Renal cortical epithelial cell (primary cell): ENCODE measurements around the gene DNPEP. TPM values are rescaled to one million over a fixed set of nuclear protein-coding genes. Genes with fewer than 3 reads are reported as not detected.
"Not testable (repeated sequence)": the region's sequence is repeated elsewhere in the genome, so short reads cannot be mapped to it uniquely, and the experiment has no call there.

Experiments
- DNase-seq: peaks from one replicate; pipeline ENCODE4 v3.0.0-alpha.2; 2011; ENCODE audit warnings: low read depth
- total RNA-seq: library from RNA; depleted of rRNA; stranded (reverse); fragments of >200 nt; gene quantifications from 2 replicates; pipeline ENCODE4 v1.2.3, GENCODE V29; 2014

DNPEP gene
- total RNA-seq, 1 donor from 2014 or later, result 53.1 TPM

DNA sequence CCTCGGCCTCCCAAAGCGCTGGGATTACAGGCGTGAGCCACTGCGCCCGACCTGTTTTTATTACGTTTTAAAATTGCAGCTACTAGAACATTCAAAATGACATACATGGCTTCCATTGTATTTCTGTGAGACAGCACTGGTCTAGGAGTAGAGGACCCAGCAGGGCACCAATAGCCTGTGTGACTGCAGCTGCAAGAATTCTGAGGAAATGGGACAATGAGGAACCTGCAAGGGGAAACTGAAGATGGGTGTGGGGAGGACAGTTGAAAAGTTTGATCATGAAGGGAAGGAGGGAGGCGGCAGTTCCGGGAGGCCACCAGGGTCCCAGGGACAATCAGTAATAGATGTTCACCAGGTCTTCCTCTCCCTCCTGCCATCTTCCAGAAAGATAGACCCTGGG is 13.9 kb upstream of the DNPEP start:
- no peak for DNase-seq

DNA sequence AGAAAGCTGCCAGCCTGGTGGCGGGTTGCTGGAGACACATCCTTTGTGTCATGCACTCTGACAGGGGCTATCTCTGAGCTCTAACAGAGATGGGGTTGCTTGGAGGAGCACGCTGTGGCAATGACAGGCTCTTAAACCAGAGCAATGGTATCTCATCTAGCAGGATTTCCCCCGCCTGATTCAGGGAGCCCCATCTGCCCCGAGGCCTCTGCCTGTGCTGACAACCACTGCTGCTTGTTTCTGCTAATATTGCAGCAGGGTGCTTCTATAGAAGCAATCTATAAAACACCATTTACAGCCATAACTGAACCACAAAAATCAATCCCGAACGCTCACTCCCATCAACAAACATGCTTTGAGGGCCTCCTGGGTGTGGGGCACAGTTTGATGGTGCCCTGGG is 12.8 kb upstream of the DNPEP start:
- DNase-seq, result no peak

DNA sequence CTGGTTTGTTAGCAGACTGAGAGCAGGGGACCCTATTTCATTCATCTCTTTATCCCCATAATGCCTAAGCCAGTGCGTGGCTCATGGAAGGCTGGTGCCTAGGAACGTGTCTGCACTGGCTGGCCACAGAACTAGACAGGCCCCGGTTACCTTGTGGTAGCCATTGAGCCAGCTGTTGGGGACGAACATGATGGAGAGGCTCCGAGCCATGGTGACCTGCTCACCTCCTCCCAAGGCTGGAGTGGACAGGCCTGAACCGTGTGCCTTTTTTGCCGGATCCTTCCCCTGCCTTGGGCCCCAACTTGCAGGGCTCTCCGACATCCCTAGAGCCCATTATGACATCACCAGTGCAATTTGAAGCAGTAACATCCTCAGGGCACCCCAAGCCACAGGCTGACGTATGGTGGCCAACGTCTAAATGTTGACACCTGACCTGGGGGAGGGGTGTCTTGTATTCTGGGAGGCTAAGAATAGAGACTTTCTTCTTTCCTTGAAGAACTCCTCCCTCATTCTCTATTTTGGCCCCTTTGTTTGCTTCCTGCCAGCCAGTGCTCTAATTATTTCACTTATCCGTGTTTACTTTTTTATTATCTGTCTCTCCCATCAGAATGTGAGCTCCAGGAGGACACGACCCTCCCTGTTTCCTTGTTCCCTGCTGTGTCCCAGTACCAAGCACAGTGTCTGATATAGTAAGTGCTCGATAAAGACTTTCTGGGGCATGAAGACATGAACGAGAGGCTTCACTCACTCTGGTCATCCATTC is 12.2 kb upstream of the DNPEP start:
- DNase-seq, result no peak

DNA sequence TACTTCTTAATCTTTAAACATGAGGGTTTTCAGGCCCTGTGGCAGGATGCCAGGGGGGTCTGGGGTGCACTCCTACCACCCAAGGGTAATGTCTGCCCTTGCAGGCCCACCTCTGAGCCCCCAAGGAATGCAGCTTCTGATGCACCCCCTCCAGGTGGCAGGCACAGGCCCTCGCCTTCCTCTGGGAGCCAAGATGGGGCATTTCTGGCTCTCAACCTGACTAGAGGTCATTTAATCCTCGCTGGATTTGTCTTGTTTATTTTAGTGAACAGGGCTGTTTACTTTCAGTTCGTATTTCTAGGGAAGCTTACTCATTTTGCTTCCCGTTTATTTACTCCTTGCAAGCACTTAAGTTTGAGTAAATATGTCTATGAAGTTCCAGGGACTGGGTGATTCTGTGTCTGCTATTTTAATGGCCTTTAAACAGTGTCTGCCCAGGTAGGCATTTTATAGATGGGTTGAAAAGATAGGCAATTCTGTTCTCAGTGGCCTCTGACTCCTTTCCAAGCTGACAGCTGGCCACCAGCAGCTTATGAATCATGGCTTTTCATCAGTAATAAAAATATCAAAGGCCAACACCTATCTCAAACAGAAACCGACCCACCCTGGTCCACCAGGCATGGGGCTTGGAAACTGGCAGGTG is 11.1 kb upstream of the DNPEP start:
- DNase-seq, result no peak

DNA sequence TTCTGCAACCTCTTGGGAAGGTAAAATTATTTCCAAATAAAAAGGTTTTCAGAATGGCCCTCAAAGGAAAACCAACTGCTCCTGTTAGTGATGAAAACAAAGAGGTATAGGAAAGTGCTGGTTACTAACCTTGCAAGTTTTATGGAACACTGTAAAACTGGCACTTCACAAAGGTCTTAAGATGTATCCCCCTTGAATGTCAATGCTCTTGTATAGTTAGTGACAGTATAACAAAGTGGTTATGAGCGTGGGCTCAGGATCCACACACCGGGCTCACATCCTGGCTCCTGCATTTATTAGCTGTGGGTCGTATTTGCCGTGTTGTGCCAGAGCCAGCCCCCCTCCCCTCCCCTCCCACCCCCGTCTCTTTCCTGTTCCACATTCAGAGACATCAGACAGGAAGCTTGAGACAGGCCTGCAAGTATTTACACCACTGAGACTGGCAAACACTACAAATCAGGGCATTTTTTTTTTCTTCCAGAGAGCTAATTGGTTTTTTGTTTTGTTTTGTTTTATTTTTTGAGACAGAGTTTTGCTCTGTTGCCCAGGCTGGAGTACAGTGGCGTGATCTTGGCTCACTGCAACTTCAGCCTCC is 9.2 kb upstream of the DNPEP start:
- no peak for DNase-seq

DNA sequence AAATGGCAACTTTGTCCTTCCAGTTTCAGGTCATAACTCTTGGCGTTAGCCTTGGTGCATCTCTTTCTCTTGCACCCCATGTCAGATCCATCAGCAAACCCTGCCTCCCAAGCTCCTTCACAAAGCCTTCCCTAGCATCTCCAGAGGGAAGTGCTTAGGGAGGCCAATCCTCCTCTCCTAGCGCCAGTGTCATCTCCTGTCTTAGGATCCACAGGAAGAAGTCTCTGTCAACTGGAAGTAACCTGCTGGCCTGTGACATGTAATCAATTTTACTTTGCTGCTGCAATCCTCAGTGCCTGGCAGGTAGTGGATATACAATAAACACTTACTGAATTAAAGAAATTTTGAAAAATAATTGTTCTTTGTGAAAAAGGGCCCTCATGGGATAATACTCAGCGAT is 7.9 kb upstream of the DNPEP start:
- DNase-seq, result no peak

DNA sequence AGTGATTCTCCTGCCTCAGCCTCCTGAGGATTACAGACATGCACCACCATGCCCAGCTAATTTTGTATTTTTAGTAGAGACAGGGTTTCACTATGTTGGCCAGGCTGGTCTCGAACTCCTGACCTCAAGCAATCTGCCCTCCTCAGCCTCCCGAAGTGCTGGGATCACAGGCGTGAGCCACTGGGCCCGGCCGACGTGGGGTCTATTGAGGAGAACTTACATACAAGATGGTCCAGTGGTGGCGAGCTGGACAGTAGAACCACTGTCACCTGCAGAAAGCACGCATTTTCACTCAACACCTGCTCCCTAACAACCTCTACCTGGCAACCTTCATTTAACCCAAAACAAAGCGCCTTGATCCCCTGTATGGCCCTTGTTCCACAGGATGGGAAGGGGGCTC is 7.3 kb upstream of the DNPEP start:
- not testable (repeated sequence) for DNase-seq

DNA sequence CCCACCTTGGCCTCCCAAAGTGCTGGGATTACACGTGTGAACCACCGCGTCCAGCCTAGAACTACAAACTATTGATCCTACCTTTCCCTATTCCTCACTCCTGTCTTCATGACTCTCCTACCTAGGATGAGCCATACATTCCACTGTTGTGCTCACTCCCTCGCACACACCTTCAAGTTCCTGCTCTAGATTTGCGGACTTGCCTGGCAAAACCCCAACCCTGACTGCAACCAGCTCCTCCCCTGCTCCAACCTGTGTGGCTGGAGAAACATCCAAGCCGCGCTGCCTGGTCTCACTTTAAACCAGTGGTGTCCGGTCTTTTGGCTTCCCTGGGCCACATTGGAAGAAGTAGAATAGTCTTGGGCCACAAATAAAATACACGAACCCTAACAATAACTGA is 5.0 kb upstream of the DNPEP start:
- no peak for DNase-seq

DNA sequence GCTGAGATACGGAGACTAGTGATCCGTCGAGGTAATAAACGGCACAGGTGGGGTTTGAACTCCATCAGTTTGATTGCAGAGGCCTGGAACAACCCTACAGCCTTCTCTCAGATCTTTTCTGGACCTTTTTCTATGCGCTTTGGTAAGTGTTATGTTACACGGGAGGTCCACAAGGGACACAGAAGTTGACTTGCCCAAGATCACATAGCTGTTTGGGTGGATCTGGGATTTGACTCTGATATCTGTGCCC is 1.1 kb upstream of the DNPEP start:
- no peak for DNase-seq

DNA sequence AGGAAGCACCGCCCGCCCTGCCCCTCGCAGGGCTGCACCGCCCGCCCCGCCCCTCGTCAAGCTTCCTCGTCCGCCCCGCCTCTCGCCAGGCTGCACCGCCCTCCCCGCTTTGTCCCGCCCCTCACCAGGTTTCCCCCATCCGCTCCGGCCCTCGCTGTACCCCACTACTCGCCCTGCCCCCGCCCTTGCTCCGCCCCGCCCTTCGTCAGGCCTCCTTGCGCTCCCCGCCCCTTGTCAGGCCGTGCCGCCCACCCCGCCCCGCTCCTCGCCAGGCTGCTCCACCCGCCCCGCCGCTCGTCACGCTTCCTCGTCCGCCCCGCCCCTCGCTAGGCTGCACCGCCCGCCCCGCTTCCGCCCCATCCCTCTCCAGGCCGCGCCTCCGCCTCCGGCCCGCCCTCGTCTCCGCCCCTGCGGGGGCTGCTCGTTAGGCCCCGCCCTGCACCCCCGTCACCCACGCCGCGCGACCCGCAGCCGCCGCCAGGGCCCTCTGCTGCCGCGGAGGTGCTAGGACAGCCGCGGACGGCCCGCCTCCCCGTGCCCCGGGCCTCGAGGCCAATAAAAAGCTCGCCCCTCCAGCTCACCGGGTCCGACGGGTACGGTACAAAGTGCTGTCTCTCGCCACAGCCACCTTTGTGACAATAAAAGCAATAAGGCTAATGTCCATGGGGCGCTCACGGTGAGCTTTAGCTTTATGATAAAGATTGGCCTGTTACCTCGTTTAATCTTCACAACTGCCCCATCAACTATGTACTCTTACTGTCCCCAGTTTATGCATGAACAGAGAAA is 602 bp upstream of the DNPEP start:
- peak; percentile 72 for DNase-seq

DNA sequence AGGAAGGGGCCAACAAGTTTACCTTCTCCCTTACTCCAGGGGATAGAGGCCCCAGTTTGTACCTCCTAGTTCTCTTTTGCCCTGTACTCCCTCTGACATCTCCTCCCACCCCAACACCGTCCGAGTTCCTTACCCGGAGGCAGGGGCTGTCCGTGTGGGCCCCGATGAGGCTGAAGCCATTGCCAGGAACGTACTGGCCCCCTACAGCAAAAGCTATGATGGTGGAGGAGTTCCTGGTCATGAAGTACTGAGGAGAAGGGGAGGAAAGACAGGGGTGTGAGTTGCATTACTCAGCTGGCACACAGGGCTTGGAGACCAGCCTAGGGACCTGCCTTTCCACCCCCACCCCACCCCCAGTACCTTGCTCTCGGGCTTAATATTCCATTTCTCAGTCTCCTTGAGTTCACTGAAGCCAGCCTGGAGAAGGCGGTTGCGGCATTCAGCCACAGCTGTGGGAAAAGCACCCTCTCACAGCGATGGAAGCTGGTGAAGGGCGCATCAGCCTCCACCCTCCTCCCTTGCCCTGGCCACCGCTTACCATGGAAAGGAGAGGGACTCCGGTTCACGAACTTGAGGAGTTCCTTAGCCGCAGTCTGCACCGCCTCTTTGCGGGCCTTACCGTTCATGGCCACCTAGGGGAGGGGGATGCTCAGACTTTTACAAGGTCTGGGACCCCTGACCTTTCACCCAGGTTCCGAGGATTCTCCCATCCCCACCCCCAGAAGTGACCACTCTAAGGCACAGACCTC is 1.0 kb downstream of the DNPEP start:
- no peak for DNase-seq

DNA sequence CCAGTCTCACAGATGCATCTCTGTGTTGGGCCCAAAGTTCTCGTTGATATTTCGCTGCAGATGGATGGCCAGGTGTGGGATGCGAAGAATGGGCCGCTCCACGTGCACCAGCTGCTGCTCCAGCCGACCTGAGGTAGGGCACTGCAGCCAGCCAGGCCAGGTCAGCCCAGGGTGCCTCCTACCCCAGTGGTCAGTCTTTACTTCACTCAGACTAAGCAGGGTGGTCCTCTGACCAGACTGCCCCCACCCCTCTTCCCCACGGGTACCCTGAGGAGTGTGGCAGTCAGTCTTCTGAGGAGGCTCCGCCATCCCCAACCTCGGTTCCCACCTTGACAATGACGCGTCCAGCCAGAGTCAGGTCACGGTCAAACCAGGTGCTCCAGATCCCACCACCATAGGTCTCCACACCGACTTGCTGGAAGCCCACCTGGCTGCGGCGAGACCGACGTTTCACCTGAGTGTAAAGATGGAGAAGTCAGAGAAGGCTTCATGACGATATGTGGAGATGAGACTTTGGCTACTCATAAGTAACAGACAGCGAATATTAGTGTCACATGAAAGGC is 1.7 kb downstream of the DNPEP start:
- DNase-seq, result no peak

DNA sequence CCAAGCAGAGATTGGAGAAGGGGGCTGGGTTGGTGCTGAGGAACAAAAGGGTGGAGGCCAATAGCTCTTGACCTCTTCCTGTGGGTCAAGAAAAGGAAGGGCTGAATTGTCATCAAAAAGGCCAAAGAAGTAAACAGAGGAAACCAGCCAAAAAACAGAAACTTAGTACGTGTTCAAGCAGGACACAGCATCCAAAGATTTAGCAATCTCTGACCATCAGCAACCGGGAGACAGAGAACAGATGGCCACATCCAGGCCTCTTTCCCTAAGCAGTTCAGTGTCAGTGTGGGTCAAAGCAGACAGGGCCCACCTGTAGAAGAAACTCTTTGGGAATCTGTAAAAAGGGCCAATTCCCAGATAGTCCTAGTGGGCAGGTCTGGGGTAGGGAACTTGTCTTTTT is 2.9 kb downstream of the DNPEP start:
- DNase-seq, result no peak

DNA sequence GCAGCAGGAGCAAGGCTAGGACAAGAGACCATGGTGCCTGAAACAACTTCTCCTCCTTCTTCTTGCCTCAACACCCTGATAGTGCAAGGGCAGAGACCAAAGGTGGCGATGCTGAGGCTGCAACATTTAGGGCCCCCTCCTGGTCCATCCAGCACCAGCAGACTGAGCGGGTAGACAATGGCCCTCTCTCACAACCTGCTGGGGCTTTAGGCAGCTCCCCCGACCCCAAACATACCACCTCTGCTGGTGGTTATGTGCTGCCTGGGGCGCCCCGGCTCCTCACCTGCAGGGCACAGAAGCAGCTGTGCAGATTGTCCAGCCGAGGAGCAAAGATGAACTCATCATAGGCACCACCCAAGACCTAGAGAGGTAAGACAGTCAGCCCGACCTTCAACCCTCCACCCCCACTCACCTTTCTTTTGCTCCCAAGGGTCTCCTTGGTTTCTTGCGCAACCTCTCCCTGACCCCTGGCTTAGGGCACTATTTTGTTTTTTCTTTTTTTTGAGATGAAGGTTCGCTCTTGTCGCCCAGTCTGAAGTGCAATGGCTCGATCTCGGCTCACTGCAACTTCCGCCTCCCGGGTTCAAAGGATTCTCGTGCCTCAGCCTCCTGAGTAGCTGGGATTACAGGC is 3.5 kb downstream of the DNPEP start:
- no peak for DNase-seq

DNA sequence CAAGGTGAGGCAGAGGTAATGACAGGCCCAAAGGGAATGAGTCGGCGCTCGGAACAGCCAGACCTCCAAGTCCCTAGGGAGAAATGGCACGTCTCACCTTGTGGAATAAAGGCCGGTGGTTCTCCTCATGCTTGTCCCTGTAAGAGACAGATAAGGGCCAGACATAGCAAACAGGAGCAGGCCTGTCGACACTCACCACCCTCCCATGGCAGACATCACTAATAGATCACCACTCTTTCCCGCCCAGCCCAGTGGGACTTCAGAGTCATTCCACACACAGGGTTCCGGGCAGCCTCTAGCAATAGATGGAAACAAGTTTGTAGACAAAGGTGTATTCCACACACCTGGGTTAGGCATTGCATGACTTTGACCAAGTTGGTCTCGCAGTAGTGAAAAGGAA is 6.3 kb downstream of the DNPEP start:
- DNase-seq, result no peak

DNA sequence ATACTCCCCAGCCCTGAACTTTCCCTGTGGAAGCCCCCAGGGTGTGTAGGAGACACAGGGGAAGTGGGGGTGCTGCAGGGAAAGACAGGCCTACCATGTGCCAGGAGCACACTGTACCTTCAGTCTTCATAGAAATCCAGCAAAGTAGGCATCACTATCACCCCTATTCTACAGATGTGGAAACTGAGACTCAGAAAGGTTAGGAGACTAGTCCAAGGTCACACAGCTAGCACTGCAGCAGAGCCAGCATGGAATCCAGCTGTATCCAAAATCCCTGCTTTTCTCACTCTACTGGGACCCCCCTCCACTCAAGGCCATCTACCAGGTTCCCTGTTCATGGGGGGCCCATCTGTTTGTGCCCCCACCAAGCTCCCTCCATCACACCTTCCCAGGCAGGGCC is 6.8 kb downstream of the DNPEP start:
- DNase-seq, result no peak

DNA sequence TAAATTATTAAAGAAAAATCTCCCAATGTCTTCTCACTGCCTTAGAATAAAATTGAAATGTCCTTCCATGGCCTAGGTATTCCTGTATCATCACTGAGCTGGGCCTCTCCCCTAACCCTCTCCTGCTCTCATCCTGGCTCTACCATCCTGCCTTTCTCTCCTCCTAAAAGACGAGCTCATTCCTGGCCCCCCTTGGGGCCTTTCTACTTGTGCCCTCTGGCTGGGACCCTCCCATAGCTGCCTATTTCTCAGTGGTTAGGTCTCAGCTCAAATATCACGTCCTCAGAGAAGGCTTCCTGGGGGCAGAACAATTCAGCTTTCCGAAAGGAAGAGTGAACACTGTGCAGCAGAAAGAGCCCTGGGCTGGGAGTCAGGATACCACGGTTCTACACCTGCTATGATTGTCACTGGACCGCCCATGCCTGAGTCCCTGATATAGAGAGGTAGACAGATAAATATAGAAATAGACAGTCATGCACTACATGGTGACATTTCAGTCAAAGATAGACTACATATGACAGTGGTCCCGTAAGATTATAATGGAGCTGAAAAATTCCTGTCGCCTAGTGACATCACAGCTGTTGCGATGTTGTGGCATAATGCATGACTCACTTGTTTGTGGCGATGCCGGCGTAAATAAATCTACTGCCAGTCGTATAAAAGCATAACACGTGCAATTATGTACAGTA is 9.4 kb downstream of the DNPEP start:
- DNase-seq, result no peak

DNA sequence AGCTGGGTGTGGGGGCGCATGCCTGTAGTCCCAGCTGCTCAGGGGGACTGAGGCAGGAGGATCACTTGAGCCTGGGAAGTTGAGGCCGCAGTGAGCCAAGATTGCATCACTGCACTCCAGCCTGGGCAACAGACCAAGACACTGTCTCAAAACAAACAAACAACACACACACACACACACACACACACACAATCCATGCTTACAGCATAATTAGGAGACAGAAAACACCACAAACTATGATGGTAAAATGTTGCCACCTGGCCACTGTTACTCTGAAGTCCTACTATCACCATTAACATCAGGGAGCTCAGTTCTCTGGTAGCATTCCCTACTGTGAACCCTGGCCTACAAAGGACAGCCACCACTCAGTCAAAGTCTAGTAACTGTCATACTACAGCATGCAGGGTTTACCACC is 18.3 kb downstream of the DNPEP start:
- DNase-seq, result peak; percentile 67

DNA sequence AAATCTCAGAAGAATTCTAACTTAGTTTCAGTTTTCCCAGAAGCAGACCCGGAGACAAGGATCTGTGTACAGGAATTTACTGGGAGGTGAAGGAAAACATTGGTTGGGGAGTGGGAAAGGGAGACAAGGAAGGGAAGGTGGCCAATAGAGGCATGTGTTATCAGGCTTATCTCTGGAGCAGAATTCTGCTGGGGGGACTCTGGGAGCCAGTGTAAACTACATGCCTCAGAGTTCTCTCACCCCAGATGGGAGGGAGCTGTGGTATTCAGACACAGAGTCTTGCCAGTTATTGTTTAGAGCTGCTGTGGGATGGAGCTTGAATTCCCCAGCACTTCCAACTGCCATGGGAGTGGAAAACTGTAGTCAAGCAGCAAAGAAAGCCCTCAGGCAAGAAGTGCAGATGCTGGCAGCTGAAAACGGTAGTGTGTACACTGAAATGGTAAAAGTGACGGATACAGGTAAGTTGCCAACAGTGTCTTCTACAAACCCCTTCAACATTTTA is 19.0 kb downstream of the DNPEP start:
- peak; percentile 78 for DNase-seq

DNA sequence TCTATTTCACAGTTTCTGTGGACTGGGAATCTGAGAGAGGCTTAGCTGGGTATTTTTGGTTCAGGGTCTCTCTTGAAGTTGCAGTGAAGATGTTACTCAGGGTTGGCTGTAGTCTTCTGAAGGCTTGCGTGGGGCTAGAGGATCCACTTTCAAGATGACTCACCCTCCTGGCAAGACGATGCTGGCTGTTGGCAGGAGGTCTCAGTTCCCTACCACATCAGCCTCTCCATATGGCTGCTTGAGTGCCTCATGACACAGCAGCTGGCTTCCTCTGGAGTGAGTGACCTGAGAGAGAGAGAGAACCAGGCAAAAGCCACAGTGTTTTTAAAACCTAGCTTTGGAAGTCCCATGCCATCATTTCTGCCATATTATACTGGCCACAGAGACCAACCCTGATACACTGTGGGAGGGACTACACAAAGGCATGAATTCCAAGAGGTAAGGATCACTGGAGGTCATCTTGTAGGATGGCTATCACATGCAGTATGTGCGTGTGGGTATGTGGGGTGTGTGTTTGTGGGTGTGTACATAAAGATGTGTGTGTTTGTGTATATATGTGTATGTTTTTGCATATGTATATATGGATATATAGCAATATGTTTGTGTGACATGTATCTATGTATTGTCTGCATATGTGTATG is 25.1 kb downstream of the DNPEP start:
- DNase-seq, result peak; percentile 56
